ENCODE data around the gene CAND1. TPM values are rescaled to one million over a fixed set of nuclear protein-coding genes. Genes with fewer than 3 reads are reported as not detected.

The CAND1 gene
- total RNA-seq, 1 experiment from 2014 or later = 230 TPM

DNA sequence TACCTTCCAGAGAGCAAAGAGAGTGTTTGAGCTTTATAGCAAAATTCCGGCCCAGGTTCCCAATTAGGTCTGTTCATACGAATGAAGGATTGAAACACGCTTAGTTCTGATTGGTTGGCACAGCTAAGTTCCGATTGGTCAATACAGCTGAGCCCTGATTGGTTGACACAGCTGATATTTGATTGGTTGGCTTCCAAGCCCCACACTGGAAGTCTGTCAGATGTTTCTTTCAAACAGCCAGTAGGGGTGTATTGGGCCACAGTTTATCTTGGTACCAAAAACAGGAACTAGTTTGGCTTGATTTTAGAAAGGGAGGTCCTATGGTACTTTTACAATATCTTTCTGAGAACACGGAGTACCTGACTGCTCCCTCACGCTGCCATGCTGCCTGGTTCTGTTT lies 93.4 kb downstream of the CAND1 start:
- Histone ChIP-seq H3T11ph (ENCODE audit: low read length) (no peak overlapping the region), H3K79me2 (ENCODE audit: insufficient read depth, low read length) (no peaks in the 10 kb centered on the region), H4K5ac (ENCODE audit: insufficient read length, low read depth, low read length) (no peak overlapping the region), H3K9me3 (ENCODE audit: control insufficient read depth, low read depth, low read length) (no peaks in the 10 kb centered on the region), H3K23ac (ENCODE audit: insufficient read length, low read depth, low read length) (no peak overlapping the region), H3K79me1 (ENCODE audit: insufficient read depth, low read depth, low read length, poor library complexity, severe bottlenecking) (no peaks in the 10 kb centered on the region), H4K8ac (replicated peaks; ENCODE audit: insufficient read length, low read depth, low read length) (no peak overlapping the region), H2AK5ac (ENCODE audit: insufficient read length, low read length) (no peak overlapping the region), H2BK12ac (ENCODE audit: insufficient read length, low read depth, low read length) (no peak overlapping the region), H3K23me2 (ENCODE audit: insufficient read length, low read depth, low read length, poor library complexity, severe bottlenecking) (no peaks in the 10 kb centered on the region), H3K27me3 (ENCODE audit: insufficient read depth, low read length) (no peaks in the 10 kb centered on the region), H3K14ac (ENCODE audit: insufficient read depth, low read length) (no peak overlapping the region), H3K4me1 (ENCODE audit: insufficient read depth, low read length) (no peaks in the 10 kb centered on the region), H3K56ac (ENCODE audit: insufficient read length, low read depth, low read length) (no peak overlapping the region), H2BK5ac (ENCODE audit: insufficient read length, low read length) (no peak overlapping the region), H2BK15ac (ENCODE audit: low read depth, low read length) (no peak overlapping the region), H3K27ac (ENCODE audit: insufficient read length, low read depth, low read length) (no peak overlapping the region), H3K9ac (ENCODE audit: extremely low read depth, insufficient read length, low read length) (no peak overlapping the region), H2AFZ (ENCODE audit: low read length) (no peak overlapping the region), H3K4ac (ENCODE audit: low read depth, low read length) (no peak overlapping the region), H3K4me2 (ENCODE audit: insufficient read depth, insufficient read length, low read length) (no peak overlapping the region), H4K91ac (ENCODE audit: insufficient read length, low read depth, low read length) (no peak overlapping the region), H2BK120ac (ENCODE audit: low read depth, low read length, poor library complexity, severe bottlenecking) (no peak overlapping the region), H2BK20ac (ENCODE audit: low read depth, low read length, poor library complexity, severe bottlenecking) (no peak overlapping the region), H3K18ac (ENCODE audit: insufficient read length, low read depth, low read length) (no peak overlapping the region), H4K20me1 (ENCODE audit: control insufficient read depth, insufficient read depth, insufficient read length) (no peaks in the 10 kb centered on the region)
- H3K9me3 Mint-ChIP-seq = peaks cover 4 to 11% of the 10 kb centered on the region in 2 experiments; a peak in 2 of 5 replicates
- H3K27me3 Mint-ChIP-seq (ENCODE audit: low read depth) = no peaks in the 10 kb centered on the region
- no peak overlapping the region for H3K4me3 Mint-ChIP-seq
- DNase-seq = no peak
- peaks cover 19 to 24% of the 10 kb centered on the region in 2 experiments for H3K4me1 Mint-ChIP-seq
- peaks cover 0 to 19% (median 0%) of the 10 kb centered on the region in 3 experiments; a peak in 4 of 7 replicates for H3K36me3 Mint-ChIP-seq (ENCODE audit: insufficient read depth in 1 of 3, low read depth in 3 of 3)
- H3K27ac Mint-ChIP-seq = no peak overlapping the region
- WGBS (ENCODE audit: extremely low coverage, insufficient read length, low lambda C conversion rate) = no CpG with 5 or more reads among the region's 6 CpGs
- TF ChIP-seq, protein P1, sequence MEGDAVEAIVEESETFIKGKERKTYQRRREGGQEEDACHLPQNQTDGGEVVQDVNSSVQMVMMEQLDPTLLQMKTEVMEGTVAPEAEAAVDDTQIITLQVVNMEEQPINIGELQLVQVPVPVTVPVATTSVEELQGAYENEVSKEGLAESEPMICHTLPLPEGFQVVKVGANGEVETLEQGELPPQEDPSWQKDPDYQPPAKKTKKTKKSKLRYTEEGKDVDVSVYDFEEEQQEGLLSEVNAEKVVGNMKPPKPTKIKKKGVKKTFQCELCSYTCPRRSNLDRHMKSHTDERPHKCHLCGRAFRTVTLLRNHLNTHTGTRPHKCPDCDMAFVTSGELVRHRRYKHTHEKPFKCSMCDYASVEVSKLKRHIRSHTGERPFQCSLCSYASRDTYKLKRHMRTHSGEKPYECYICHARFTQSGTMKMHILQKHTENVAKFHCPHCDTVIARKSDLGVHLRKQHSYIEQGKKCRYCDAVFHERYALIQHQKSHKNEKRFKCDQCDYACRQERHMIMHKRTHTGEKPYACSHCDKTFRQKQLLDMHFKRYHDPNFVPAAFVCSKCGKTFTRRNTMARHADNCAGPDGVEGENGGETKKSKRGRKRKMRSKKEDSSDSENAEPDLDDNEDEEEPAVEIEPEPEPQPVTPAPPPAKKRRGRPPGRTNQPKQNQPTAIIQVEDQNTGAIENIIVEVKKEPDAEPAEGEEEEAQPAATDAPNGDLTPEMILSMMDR (conservative IDR thresholded peaks at IDR 0.05) = no peak

Data from H9 (cell line).